NB4 (cell line): ENCODE results near the gene IL17RA.

Experiments used
- CTCF ChIP-seq: IDR thresholded peaks from one replicate; pipeline ENCODE4 v1.5.1; 2012; ENCODE audit warnings: low read depth, low read length
- MYC ChIP-seq: IDR thresholded peaks from 2 replicates; pipeline ENCODE4 v1.6.1; 2011; ENCODE audit warnings: low read depth, low read length
- POLR2A ChIP-seq: IDR thresholded peaks from 2 replicates; pipeline ENCODE4 v1.6.1; 2011; ENCODE audit warnings: mild to moderate bottlenecking; ENCODE audit not compliant: insufficient read length; ENCODE audit errors: extremely low read depth
- TF ChIP-seq, protein P1 (sequence below): IDR thresholded peaks from 2 replicates; pipeline ENCODE4 v1.6.1; 2011; ENCODE audit warnings: low read depth, low read length

DNA sequence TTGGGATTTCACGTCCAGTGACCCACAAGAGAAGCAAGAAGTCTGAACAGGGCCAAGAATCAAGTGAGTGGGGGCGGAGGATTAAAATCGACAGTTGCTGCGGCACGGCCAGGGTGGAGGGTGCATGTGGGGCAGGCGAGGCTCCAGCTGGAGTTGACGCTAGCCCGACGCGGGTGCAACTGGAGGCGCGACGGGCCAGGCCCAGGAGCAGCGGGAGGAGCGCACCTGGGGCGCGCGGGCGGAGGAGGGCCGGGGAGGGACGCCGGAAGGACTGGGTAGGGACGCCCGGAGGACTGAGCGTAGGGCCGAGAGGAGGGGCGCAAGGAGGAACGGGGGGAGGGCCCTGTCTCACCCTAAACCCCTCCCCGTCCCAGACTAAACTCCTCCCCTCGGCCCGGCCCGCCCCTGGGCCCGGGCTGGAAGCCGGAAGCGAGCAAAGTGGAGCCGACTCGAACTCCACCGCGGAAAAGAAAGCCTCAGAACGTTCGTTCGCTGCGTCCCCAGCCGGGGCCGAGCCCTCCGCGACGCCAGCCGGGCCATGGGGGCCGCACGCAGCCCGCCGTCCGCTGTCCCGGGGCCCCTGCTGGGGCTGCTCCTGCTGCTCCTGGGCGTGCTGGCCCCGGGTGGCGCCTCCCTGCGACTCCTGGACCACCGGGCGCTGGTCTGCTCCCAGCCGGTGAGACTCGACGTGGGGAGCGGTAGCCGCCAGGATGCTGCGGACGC is at the start of gene IL17RA:
- TF ChIP-seq POLR2A (peak; percentile 63), CTCF (no peak), MYC (no peak)
- TF ChIP-seq, protein P1, sequence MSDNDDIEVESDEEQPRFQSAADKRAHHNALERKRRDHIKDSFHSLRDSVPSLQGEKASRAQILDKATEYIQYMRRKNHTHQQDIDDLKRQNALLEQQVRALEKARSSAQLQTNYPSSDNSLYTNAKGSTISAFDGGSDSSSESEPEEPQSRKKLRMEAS: peak; percentile 23; the same call in 1 of the 2 replicates
